IgD-negative memory B cell (primary cell): Measurements from ENCODE around the gene LDLRAD3. TPM values are rescaled to one million over a fixed set of nuclear protein-coding genes. Genes with fewer than 3 reads are reported as not detected.

ENCODE experiments used
- H3K27ac Mint-ChIP-seq, 3 donors: one replicate each; pipeline ENCODE4 v1.8.0; 2020 to 2022; ENCODE audit warnings: mild to moderate bottlenecking in 3 of 3, mixed read lengths in 3 of 3, moderate library complexity in 1 of 3
- H3K27me3 Mint-ChIP-seq: one replicate; pipeline ENCODE4 v1.8.0; 2021; ENCODE audit warnings: mixed read lengths
- H3K36me3 Mint-ChIP-seq: one replicate; pipeline ENCODE4 v1.8.0; 2020; ENCODE audit warnings: mild to moderate bottlenecking, mixed read lengths
- H3K4me1 Mint-ChIP-seq, 3 donors: one replicate each; pipeline ENCODE4 v1.8.0; 2020 to 2022; ENCODE audit warnings: mixed read lengths in 3 of 3, mild to moderate bottlenecking in 1 of 3
- H3K4me3 Mint-ChIP-seq, 4 donors: one replicate each; pipeline ENCODE4 v1.8.0; 2020 to 2022; ENCODE audit warnings: mild to moderate bottlenecking in 4 of 4, mixed read lengths in 4 of 4, moderate library complexity in 3 of 4
- H3K9me3 Mint-ChIP-seq, 3 donors: one replicate each; pipeline ENCODE4 v1.8.0; 2020 to 2021; ENCODE audit warnings: mixed read lengths in 3 of 3, mild to moderate bottlenecking in 1 of 3
- polyA plus RNA-seq: library from polyadenylated mRNA; unstranded; fragments of 300-500 nt; fragmentation: Illumina TruSeq; gene quantifications from one replicate; pipeline ENCODE4 v1.2.3, GENCODE V29; 2021

The LDLRAD3 gene
- polyA plus RNA-seq, 1 donor from 2014 or later = not detected

DNA sequence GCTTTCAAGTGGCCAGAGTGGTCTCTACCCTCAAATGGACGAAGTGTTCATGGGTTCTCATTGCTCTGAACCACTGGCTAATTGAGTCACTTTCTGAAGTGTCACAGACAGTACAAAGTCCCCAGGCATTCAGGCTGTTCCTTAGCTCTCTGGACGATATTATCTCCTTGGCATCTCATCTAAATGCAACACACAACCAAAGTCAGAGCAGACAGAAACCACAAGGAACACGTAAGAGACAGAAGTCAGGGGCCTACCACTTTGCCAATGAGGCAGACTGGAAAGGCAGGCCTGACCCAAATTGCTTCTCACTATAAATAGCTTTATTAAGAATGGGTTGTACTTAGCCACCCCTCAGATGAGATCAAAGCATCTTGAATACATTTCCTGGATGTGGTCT, 29.0 kb upstream of the LDLRAD3 start:
- no peak overlapping the region for H3K27ac Mint-ChIP-seq

GRCh38 chr11:35916270-35916669, 27.6 kb upstream of the LDLRAD3 start:
- no peak overlapping the region for H3K27ac Mint-ChIP-seq
- H3K36me3 Mint-ChIP-seq = no peaks in the 10 kb centered on the region
- H3K4me3 Mint-ChIP-seq = no peak overlapping the region
- H3K4me1 Mint-ChIP-seq = no peaks in the 10 kb centered on the region
- no peaks in the 10 kb centered on the region for H3K9me3 Mint-ChIP-seq
- H3K27me3 Mint-ChIP-seq = peaks cover 2% of the 10 kb centered on the region

More for the DNA sequence above, 29.0 kb upstream of the LDLRAD3 start:
- Mint-ChIP-seq H3K4me1 (no peaks in the 10 kb centered on the region), H3K36me3 (no peaks in the 10 kb centered on the region), H3K9me3 (no peaks in the 10 kb centered on the region), H3K27me3 (peaks cover 4% of the 10 kb centered on the region), H3K4me3 (no peak overlapping the region)

GRCh38 chr11:35917676-35918075, 26.2 kb upstream of the LDLRAD3 start:
- H3K36me3 Mint-ChIP-seq = no peaks in the 10 kb centered on the region

DNA sequence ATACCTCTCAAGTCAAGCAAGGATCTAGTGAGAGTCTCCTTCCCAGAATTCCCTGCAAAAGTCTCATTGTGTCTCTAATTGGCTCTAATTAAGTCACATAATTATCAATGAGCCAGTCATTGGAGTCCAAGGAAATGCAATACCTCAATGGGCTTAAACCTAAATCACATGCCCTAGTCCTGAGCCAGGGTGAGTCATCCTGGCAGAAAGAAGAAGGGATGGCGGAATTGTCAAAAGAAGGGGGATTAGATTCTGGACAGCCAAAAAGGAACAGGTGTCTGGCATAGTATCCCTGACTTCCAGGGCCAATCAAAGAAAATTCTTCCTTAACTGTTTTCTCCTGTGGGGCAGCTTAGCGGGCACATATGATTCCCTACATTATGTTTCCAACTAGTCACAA, 25.1 kb upstream of the LDLRAD3 start:
- Mint-ChIP-seq H3K27me3 (peaks cover 2% of the 10 kb centered on the region), H3K36me3 (no peaks in the 10 kb centered on the region), H3K27ac (no peak overlapping the region), H3K4me1 (no peaks in the 10 kb centered on the region), H3K9me3 (peaks cover 0 to 2% (median 0%) of the 10 kb centered on the region in 3 donors), H3K4me3 (no peak overlapping the region)

More at GRCh38 chr11:35917676-35918075, 26.2 kb upstream of the LDLRAD3 start:
- no peaks in the 10 kb centered on the region for H3K4me1 Mint-ChIP-seq
- no peak overlapping the region for H3K27ac Mint-ChIP-seq
- no peak overlapping the region for H3K4me3 Mint-ChIP-seq
- H3K9me3 Mint-ChIP-seq = peaks cover 0 to 2% (median 0%) of the 10 kb centered on the region in 3 donors
- peaks cover 2% of the 10 kb centered on the region for H3K27me3 Mint-ChIP-seq

DNA sequence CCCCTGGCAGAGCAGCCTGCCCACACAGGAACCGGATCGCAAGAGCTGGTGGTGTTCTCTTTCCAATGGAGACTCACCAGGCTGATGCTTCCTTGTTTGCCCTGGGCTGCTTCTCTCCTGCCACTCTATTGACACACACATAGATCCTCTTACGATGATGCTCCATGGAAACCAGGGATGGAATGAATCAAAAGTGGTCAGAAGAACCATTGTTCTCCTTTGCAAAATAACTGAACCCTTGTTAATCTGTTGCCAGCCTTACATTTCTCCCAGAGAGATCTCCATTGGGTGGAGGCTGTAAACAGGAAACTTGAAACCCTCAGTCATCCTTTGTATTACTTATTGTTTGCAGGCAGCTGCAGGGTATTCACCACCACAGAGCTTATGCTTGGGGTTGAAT, 24.6 kb upstream of the LDLRAD3 start:
- Mint-ChIP-seq H3K27me3 (peaks cover 2% of the 10 kb centered on the region), H3K27ac (no peak overlapping the region), H3K4me1 (no peaks in the 10 kb centered on the region), H3K9me3 (peaks cover 0 to 2% (median 0%) of the 10 kb centered on the region in 3 donors), H3K4me3 (no peak overlapping the region), H3K36me3 (no peaks in the 10 kb centered on the region)

DNA sequence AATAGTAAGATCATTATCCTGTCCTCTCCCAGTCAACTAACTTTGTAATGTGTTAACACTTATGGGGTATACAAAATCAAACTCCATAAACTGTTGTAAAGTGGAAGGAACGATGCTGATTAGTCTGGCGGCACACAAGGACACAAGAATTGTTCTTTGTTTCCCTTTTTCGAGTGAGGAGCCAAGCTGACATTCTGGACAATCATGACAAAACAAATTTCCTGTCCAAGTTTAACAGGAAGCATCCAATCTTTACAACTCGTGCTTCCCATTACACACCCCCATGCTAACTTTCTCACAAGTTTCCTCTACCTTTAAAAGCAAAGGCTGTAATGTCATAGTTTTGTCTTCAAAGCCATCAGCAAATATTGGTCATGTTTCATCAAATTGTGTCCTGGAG, 20.4 kb upstream of the LDLRAD3 start:
- peaks cover 2% of the 10 kb centered on the region for H3K27me3 Mint-ChIP-seq
- H3K9me3 Mint-ChIP-seq = peaks cover 0 to 2% (median 0%) of the 10 kb centered on the region in 3 donors
- no peaks in the 10 kb centered on the region for H3K36me3 Mint-ChIP-seq
- H3K27ac Mint-ChIP-seq = no peak overlapping the region
- H3K4me1 Mint-ChIP-seq = no peaks in the 10 kb centered on the region
- H3K4me3 Mint-ChIP-seq = no peak overlapping the region

- H3K4me1 Mint-ChIP-seq = no peaks in the 10 kb centered on the region
- peaks cover 0 to 2% (median 0%) of the 10 kb centered on the region in 3 donors for H3K9me3 Mint-ChIP-seq
- peaks cover 3% of the 10 kb centered on the region for H3K27me3 Mint-ChIP-seq
Observed at GRCh38 chr11:35924811-35925210, 19.1 kb upstream of the LDLRAD3 start.

GRCh38 chr11:35927104-35927503, 16.8 kb upstream of the LDLRAD3 start:
- Mint-ChIP-seq H3K27me3 (peaks cover 3% of the 10 kb centered on the region), H3K4me3 (no peak overlapping the region), H3K27ac (no peak overlapping the region), H3K4me1 (no peaks in the 10 kb centered on the region), H3K9me3 (peaks cover 0 to 1% (median 0%) of the 10 kb centered on the region in 3 donors), H3K36me3 (no peaks in the 10 kb centered on the region)

More at GRCh38 chr11:35924811-35925210, 19.1 kb upstream of the LDLRAD3 start:
- H3K4me3 Mint-ChIP-seq = no peak overlapping the region
- no peaks in the 10 kb centered on the region for H3K36me3 Mint-ChIP-seq
- H3K27ac Mint-ChIP-seq = no peak overlapping the region

GRCh38 chr11:35927682-35928081, 16.2 kb upstream of the LDLRAD3 start:
- H3K4me1 Mint-ChIP-seq = no peaks in the 10 kb centered on the region
- H3K27me3 Mint-ChIP-seq = peaks cover 3% of the 10 kb centered on the region
- no peak overlapping the region for H3K4me3 Mint-ChIP-seq
- H3K27ac Mint-ChIP-seq = no peak overlapping the region
- H3K36me3 Mint-ChIP-seq = no peaks in the 10 kb centered on the region
- peaks cover 0 to 5% (median 0%) of the 10 kb centered on the region in 3 donors for H3K9me3 Mint-ChIP-seq

DNA sequence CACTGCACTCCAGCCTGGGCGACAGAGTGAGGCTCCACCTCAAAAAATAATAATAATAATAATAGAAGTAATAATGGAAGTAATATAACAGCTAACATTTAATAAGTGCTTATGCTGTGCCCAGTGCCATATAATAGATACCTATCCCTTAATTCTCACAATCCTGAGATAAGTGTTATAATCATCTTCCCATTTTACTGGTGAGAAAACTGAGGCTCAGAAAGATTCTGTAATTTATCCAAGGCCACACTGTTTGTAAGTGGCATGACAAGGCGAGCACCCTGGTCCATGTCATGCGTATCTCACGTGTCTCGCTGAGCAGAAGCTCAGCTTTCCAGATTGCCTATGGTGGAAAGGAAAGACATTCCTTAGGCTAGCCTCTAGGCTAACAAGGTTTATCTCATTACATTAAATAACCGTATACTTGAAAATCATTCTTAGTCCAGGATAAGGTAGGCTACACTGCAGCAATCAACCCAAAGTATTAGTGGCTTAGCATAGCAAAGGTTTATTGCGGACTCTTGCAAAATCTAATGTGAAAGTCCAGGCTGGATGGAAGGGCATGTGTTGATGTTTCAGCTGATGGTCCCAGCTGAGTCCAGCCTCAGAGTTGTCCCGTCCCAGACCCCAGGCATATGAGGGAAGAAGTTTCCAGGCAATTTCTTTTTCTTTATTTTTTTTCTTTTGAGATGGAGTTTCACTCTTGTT, 15.0 kb upstream of the LDLRAD3 start:
- H3K36me3 Mint-ChIP-seq = no peaks in the 10 kb centered on the region
- peaks cover 7% of the 10 kb centered on the region for H3K27me3 Mint-ChIP-seq
- H3K9me3 Mint-ChIP-seq = peaks cover 0 to 5% (median 0%) of the 10 kb centered on the region in 3 donors
- H3K4me1 Mint-ChIP-seq = no peaks in the 10 kb centered on the region
- H3K27ac Mint-ChIP-seq = no peak overlapping the region
- H3K4me3 Mint-ChIP-seq = no peak overlapping the region

DNA sequence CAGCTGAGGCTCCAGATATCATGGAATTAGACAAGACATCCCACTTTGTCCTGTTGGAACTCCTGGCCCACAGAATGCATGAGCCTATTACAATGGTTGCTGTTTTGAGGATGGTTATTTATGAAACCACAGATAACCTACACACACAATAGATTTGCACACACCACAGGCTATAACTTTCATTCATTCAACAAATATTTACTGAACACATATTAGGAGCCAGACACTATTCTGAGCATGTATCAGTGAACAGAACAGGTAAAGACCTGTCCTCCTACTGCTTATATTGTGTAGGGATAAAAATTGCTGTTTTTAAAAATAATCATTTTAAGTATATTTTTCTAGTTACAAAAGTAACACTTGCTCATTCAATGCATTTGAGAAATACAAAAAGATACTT, 13.4 kb upstream of the LDLRAD3 start:
- Mint-ChIP-seq H3K4me1 (no peaks in the 10 kb centered on the region), H3K4me3 (no peak overlapping the region), H3K36me3 (no peaks in the 10 kb centered on the region), H3K9me3 (peaks cover 0 to 5% (median 0%) of the 10 kb centered on the region in 3 donors), H3K27ac (no peak overlapping the region), H3K27me3 (peaks cover 9% of the 10 kb centered on the region)

GRCh38 chr11:35932121-35932520, 11.7 kb upstream of the LDLRAD3 start:
- peaks cover 0 to 5% (median 0%) of the 10 kb centered on the region in 3 donors for H3K9me3 Mint-ChIP-seq
- H3K27ac Mint-ChIP-seq = no peak overlapping the region
- no peak overlapping the region for H3K4me3 Mint-ChIP-seq
- peaks cover 2% of the 10 kb centered on the region for H3K36me3 Mint-ChIP-seq
- H3K4me1 Mint-ChIP-seq = no peaks in the 10 kb centered on the region
- H3K27me3 Mint-ChIP-seq = peaks cover 9% of the 10 kb centered on the region

- H3K27me3 Mint-ChIP-seq = peaks cover 9% of the 10 kb centered on the region
- no peaks in the 10 kb centered on the region for H3K4me1 Mint-ChIP-seq
- H3K36me3 Mint-ChIP-seq = peaks cover 2% of the 10 kb centered on the region
- peak overlapping the region in 1 of 4 donors; percentile 22 for H3K4me3 Mint-ChIP-seq
- H3K9me3 Mint-ChIP-seq = peaks cover 0 to 5% (median 0%) of the 10 kb centered on the region in 3 donors
- peak overlapping the region in 1 of 3 donors; percentile 31 for H3K27ac Mint-ChIP-seq
Observed at GRCh38 chr11:35932681-35933319, 11.1 kb upstream of the LDLRAD3 start.

DNA sequence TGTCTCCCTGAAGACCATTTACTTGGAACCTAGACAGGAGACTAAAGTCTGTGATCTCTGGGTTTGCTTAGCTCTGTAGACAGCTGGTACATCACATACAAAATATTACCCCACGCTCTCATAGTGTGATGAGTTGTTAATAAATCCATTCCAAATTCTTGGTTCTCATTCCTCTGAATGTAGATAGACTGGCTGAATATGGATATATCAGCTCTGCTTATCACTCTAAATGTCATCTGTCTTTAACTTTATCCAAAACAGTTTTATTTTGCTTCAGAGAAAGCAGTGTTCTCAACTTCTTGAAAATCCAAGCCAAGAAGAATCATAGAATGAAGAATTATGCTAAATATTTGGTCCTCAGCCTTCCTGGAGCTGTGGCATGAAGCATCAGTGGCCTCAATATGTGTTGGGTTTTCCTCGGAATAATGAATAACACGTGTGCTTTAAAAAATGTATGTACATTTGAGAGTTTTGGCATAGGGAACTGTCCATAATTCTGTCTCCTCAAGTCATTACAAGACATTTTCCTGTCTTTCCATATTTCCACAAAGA, 10.5 kb upstream of the LDLRAD3 start:
- no peaks in the 10 kb centered on the region for H3K4me1 Mint-ChIP-seq
- H3K27ac Mint-ChIP-seq = no peak overlapping the region
- H3K36me3 Mint-ChIP-seq = peaks cover 2% of the 10 kb centered on the region
- peaks cover 9% of the 10 kb centered on the region for H3K27me3 Mint-ChIP-seq
- peaks cover 0 to 5% (median 0%) of the 10 kb centered on the region in 3 donors for H3K9me3 Mint-ChIP-seq
- H3K4me3 Mint-ChIP-seq = no peak overlapping the region

DNA sequence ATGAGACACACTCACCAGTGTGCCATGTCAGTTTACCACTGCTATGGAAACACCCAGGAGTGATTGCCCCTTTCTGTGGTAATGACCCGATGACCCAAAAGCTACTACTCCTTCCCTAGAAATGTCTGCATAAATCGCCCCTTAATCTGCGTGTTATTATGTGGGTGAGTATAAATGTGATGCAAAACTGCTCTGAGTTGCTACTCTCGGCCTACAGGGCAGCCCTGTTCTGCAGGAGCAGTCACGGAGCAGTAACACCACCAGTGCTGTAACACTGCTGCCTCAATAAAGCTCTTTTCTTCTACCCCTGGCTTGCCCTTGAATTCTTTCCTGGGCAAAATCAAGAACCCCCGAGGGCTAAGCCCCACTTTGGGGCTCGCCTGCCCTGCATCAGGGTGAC, 9.6 kb upstream of the LDLRAD3 start:
- H3K27me3 Mint-ChIP-seq = peaks cover 9% of the 10 kb centered on the region
- peaks cover 0 to 5% (median 0%) of the 10 kb centered on the region in 3 donors for H3K9me3 Mint-ChIP-seq
- no peak overlapping the region for H3K27ac Mint-ChIP-seq
- peaks cover 2% of the 10 kb centered on the region for H3K36me3 Mint-ChIP-seq
- H3K4me3 Mint-ChIP-seq = no peak overlapping the region
- no peaks in the 10 kb centered on the region for H3K4me1 Mint-ChIP-seq
